Measurements from ENCODE around the gene KCNT1. TPM values are rescaled to one million over a fixed set of nuclear protein-coding genes. Genes with fewer than 3 reads are reported as not detected.

Gene KCNT1
- total and polyA plus RNA-seq, 11 donors, result 0.21 to 7.4 (median 1.9) TPM

GRCh38 chr9:135815830-135816650, 114.1 kb downstream of the KCNT1 start:
- 84 to 88% (median 85%) methylated on average over 27 to 28 of the region's 28 CpGs for WGBS, 4 donors
- no peak overlapping the region for H3K4me3 ChIP-seq
- no peaks in the 10 kb centered on the region for H3K9me3 ChIP-seq
- DNase-seq (peak in 2 of 5 donors; percentile 33 to 58), ATAC-seq (peak in 2 of 4 donors; percentile 62 to 68)
- TF ChIP-seq POLR2A (IDR thresholded peaks at IDR 0.05) (no peak), CTCF (IDR thresholded peaks at IDR 0.05) (no peak)
- peaks cover 0 to 3% (median 0%) of the 10 kb centered on the region in 12 donors for H3K4me1 ChIP-seq
- intact Hi-C loops (cut with DNase I), result no loop called here
- H3K27ac ChIP-seq, result no peak overlapping the region
- H3K27me3 ChIP-seq, result no peaks in the 10 kb centered on the region
- H3K36me3 ChIP-seq, result peaks cover 0 to 98% (median 92%) of the 10 kb centered on the region in 9 donors

DNA sequence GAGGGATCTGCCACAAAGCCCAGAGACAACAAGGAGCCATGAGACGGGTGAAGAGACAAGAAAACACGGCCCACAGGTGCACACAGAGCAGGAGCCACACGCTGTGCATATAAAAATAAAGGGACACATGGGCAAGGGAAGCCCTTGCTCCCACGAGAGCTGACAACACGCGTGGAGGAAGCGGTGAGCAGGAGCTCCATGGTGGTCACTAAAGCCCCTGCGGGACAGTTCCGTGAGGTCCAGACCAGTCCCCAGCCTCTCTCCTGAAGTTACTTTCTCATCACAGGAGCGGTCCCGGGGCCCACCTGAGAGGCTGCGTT, 114.6 kb downstream of the KCNT1 start:
- H3K27me3 ChIP-seq, result no peaks in the 10 kb centered on the region
- H3K4me1 ChIP-seq, result peaks cover 0 to 3% (median 0%) of the 10 kb centered on the region in 12 donors
- peak in 1 of 5 donors; percentile 2 for DNase-seq
- no peak for TF ChIP-seq CTCF (IDR thresholded peaks at IDR 0.05)
- TF ChIP-seq POLR2A (IDR thresholded peaks at IDR 0.05), result no peak
- H3K4me3 ChIP-seq, result no peak overlapping the region
- no peaks in the 10 kb centered on the region for H3K9me3 ChIP-seq
- no peak for ATAC-seq
- 82 to 90% (median 86%) methylated on average over 12 of the region's 12 CpGs for WGBS, 4 donors
- H3K36me3 ChIP-seq, result peaks cover 0 to 98% (median 92%) of the 10 kb centered on the region in 9 donors
- no peak overlapping the region for H3K27ac ChIP-seq
- intact Hi-C loops (cut with DNase I), result no loop called here

- TF ChIP-seq POLR2A (IDR thresholded peaks at IDR 0.05) (no peak), CTCF (IDR thresholded peaks at IDR 0.05) (no peak)
- Histone ChIP-seq H3K27ac (no peak overlapping the region), H3K36me3 (peaks cover 0 to 100% (median 94%) of the 10 kb centered on the region in 9 donors), H3K4me3 (no peak overlapping the region), H3K4me1 (peaks cover 0 to 3% (median 0%) of the 10 kb centered on the region in 12 donors), H3K27me3 (no peaks in the 10 kb centered on the region), H3K9me3 (no peaks in the 10 kb centered on the region)
- no peak for ATAC-seq
- 96 to 97% (median 96%) methylated on average over 61 to 66 of the region's 66 CpGs for WGBS, 4 donors
- intact Hi-C loops (cut with DNase I), result no loop called here
- peak in 1 of 5 donors; percentile 3 for DNase-seq
These were observed 116.1 kb downstream of the KCNT1 start for GRCh38 chr9:135817951-135818717.
